ENCODE data around the gene PCDHA4.
"Not testable (repeated sequence)": the region's sequence is repeated elsewhere in the genome, so short reads cannot be mapped to it uniquely, and the experiment has no call there.

Gene PCDHA4

DNA sequence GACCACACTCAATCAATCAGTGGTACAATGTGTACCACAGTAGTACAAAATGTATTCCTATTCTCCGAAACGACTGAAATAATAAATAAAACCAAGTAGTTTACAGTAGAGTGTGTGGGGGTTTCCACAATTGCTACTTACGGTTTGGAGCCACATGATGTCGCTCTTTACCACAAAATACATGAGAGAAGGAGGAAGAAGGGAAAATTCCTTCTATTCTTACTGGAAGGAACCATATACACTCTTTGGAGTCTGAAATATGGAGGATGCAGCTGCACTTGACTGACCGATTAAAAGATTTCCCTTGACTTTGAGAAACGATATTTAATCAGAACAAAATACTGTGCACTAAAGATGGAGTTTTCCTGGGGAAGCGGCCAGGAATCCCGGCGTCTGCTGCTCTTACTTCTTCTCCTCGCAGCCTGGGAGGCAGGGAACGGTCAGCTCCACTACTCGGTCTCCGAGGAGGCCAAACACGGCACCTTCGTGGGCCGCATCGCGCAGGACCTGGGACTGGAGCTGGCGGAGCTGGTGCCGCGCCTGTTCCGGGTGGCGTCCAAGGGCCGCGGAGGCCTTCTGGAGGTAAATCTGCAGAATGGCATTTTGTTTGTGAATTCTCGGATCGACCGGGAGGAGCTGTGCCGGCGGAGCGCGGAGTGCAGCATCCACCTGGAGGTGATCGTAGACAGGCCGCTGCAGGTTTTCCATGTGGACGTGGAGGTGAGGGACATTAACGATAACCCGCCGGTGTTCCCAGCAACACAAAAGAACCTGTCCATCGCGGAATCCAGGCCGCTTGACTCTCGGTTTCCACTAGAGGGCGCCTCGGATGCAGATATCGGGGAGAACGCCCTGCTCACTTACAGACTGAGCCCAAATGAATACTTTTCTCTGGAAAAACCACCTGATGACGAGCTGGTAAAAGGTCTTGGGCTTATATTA is at the start of gene PCDHA4:
TSS of gene PCDHA4 (plus strand) at position 235 of the 942 bp plus-strand sequence.
- peak; percentile 5 for DNase-seq

DNA sequence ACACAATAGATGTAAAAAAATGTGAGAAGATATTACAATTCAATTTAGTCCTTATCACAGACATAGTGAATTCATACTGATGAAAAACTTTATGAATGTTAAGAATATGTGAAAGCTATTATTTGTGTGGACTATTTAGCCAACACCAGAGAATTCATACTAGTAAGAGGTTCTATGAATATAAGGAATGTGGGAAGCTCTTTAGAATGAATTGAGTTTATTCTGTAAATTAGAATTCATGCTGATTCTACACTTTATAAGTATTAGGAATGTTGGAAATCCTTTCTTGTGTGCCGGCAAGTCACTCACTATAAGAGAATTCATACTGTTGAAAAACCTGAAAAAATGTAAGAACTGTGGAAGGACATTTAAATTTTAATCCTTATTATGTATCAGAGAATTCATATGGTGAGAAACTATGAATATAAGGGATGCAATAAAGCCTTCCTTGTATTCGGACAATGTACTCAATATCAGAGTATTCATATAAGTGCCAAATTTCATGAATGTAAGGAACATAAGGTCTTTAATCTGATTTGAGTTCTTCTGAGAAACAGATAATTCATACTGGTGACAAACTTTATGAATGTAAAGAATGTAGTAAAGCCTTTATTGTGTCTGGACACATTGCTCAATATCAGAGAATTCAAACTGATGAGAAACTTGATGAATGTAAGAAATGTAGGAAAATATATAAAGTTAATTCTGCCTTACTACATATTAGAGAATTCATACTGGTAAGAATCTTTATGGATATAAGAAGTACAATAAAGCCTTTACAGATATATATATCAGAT is 42.5 kb upstream of the PCDHA4 start:
- DNase-seq, result no peak

- no peak for DNase-seq
Observed at GRCh38 chr5:140767444-140767843, 39.4 kb upstream of the PCDHA4 start.

- no peak for DNase-seq
Observed at GRCh38 chr5:140780512-140780911, 26.4 kb upstream of the PCDHA4 start.

- DNase-seq, result no peak
Observed at GRCh38 chr5:140785905-140786686, 20.8 kb upstream of the PCDHA4 start, which contains the start of gene PCDHA1. PCDHA1 (plus strand) TSS chr5:140786140.

DNA sequence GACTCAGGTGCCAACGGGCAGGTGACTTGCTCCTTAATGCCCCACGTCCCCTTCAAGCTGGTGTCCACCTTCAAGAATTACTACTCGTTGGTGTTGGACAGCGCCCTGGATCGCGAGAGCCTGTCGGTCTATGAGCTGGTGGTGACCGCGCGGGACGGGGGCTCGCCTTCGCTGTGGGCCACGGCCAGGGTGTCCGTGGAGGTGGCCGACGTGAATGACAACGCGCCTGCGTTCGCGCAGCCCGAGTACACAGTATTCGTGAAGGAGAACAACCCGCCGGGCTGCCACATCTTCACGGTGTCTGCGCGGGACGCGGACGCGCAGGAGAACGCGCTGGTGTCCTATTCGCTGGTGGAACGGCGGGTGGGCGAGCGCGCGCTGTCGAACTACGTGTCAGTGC is 19.4 kb upstream of the PCDHA4 start:
- DNase-seq, result not testable (repeated sequence)

DNA sequence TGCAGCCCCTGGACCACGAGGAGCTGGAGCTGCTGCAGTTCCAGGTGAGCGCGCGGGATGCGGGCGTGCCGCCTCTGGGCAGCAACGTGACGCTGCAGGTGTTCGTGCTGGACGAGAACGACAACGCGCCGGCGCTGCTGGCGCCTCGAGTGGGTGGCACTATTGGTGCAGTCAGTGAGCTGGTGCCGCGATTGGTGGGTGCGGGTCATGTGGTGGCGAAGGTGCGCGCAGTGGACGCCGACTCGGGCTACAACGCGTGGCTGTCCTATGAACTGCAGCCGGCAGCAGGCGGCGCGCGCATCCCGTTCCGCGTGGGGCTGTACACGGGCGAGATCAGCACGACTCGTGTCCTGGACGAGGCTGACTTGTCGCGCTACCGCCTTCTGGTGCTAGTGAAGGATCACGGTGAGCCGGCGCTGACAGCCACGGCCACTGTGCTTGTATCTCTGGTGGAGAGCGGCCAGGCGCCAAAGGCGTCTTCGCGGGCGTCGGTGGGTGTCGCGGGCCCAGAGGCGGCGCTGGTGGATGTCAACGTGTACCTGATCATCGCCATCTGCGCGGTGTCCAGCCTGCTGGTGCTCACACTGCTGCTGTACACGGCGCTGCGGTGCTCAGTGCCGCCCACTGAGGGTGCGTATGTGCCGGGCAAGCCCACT is 18.9 kb upstream of the PCDHA4 start:
- not testable (repeated sequence) for DNase-seq

- no peak for DNase-seq
Observed at GRCh38 chr5:140791089-140791488, 15.8 kb upstream of the PCDHA4 start.

DNA sequence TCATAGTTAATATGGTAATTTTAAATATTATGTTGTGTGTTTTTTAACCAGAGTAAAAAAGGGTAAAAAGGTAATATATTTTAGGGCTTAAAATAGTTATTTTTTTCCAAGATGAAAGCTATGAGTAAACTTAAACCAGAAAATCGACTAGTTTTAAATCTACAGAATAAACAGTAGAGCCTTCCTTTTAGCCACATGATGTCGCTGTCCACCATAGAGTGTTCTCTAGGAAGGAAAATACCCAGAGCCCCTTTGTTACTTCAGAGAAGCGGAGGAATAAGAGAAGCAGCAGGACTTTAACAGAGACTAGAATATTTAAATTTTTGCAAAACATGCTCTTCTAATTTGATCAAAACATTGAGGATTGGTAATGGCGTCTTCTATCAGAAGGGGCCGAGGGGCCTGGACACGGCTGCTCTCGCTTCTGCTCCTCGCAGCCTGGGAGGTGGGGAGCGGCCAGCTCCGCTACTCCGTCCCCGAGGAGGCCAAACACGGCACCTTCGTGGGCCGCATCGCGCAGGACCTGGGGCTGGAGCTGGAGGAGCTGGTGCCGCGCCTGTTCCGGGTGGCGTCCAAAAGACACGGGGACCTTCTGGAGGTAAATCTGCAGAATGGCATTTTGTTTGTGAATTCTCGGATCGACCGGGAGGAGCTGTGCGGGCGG is 12.1 kb upstream of the PCDHA4 start, which contains the start of gene PCDHA2:
TSS of gene PCDHA2 (plus strand) at position 258 of the 664 bp plus-strand sequence.
- no peak for DNase-seq

DNA sequence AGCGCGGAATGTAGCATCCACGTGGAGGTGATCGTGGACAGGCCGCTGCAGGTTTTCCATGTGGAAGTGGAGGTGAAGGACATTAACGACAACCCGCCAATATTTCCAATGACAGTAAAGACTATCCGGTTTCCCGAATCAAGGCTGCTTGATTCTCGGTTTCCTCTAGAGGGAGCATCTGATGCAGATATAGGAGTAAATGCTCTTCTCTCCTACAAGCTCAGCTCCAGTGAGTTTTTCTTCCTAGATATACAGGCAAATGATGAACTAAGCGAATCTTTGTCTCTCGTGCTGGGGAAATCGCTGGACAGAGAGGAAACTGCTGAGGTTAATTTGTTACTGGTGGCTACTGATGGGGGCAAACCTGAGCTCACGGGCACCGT is 11.6 kb upstream of the PCDHA4 start:
- DNase-seq, result no peak

- DNase-seq, result not testable (repeated sequence)
Observed at GRCh38 chr5:140796072-140796717, 10.7 kb upstream of the PCDHA4 start.

GRCh38 chr5:140796718-140797095 is 10.2 kb upstream of the PCDHA4 start:
- DNase-seq, result no peak

- peak; percentile 10 for DNase-seq
Observed at GRCh38 chr5:140800816-140801493, 5.9 kb upstream of the PCDHA4 start, which contains the start of gene PCDHA3. PCDHA3 (plus strand) TSS chr5:140801057.

DNA sequence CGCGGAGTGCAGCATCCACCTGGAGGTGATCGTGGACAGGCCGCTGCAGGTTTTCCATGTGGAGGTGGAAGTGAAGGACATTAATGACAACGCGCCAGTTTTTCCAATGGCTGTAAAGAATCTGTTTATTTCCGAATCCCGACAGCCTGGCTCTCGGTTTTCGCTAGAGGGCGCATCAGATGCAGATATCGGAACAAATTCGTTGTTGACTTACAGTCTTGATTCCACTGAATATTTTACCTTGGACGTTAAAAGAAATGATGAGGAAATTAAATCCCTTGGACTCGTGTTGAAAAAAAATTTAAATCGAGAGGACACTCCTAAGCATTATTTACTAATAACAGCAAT is 5.4 kb upstream of the PCDHA4 start:
- no peak for DNase-seq

GRCh38 chr5:140802381-140802780 is 4.5 kb upstream of the PCDHA4 start:
- DNase-seq, result not testable (repeated sequence)

- DNase-seq, result no peak
Observed at GRCh38 chr5:140802781-140803271, 4.0 kb upstream of the PCDHA4 start.

DNA sequence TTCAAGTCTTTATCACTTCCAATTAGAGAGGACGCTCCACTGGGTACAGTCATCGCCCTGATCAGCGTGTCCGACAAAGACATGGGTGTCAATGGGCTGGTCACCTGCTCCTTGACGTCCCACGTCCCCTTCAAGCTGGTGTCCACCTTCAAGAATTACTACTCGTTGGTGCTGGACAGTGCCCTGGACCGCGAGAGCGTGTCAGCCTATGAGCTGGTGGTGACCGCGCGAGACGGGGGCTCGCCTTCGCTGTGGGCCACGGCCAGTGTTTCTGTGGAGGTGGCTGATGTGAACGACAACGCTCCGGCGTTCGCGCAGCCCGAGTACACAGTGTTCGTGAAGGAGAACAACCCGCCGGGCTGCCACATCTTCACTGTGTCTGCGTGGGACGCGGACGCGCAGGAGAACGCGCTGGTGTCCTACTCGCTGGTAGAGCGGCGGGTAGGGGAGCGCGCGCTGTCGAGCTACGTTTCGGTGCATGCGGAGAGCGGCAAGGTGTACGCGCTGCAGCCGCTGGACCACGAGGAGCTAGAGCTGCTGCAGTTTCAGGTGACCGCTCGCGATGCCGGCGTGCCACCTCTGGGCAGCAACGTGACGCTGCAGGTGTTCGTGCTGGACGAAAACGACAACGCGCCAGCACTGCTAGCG is 1.5 kb downstream of the PCDHA4 start:
- not testable (repeated sequence) for DNase-seq

DNA sequence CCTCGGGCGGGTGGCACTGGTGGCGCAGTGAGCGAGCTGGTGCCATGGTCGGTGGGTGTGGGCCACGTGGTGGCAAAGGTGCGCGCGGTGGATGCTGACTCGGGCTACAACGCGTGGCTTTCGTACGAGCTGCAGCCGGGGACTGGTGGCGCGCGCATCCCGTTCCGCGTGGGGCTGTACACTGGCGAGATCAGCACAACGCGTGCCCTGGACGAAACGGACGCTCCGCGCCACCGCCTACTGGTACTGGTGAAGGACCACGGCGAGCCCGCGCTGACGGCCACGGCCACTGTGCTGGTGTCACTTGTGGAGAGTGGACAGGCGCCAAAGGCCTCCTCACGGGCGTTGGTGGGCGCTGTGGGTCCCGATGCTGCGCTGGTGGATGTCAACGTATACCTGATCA is 2.0 kb downstream of the PCDHA4 start:
- DNase-seq, result no peak

GRCh38 chr5:140821375-140822280 is 14.8 kb downstream of the PCDHA4 start, which contains the start of gene PCDHA5:
PCDHA5 (plus strand) TSS chr5:140821613.
- DNase-seq, result peak; percentile 10

Data from fibroblast of skin of right biceps (primary cell).